H1 (cell line): ENCODE data around the gene RELA. TPM values are rescaled to one million over a fixed set of nuclear protein-coding genes. Genes with fewer than 3 reads are reported as not detected.

Experiments used
- BRCA1 ChIP-seq: IDR thresholded peaks from 2 replicates; pipeline ENCODE4 v1.6.1; 2012; ENCODE audit warnings: low read depth, low read length, improper control_type of control experiment
- CHD1 ChIP-seq: IDR thresholded peaks from 2 replicates; pipeline ENCODE4 v1.6.1; 2012; ENCODE audit warnings: low read depth, low read length, improper control_type of control experiment
- JUND ChIP-seq: IDR thresholded peaks from 2 replicates; pipeline ENCODE4 v1.6.1; 2011; ENCODE audit warnings: mild to moderate bottlenecking, improper control_type of control experiment, low read length
- NRF1 ChIP-seq: IDR thresholded peaks from 2 replicates; pipeline ENCODE4 v1.6.1; 2011; ENCODE audit warnings: mild to moderate bottlenecking, low read depth, low read length, improper control_type of control experiment
- SUZ12 ChIP-seq: fragments of 200-600 bp; sonication (generic); IDR thresholded peaks from 2 replicates; pipeline ENCODE4 v1.6.1; 2012; ENCODE audit warnings: mild to moderate bottlenecking, inconsistent platforms, low read length, moderate library complexity, mixed read lengths
- polyA plus RNA-seq, 7 experiments: library from polyadenylated mRNA; depleted of rRNA in 3 of 7; stranded (reverse) in 5 of 7; unstranded in 2 of 7; fragments of >200 nt in 5 of 7; fragments of 200-250 nt in 2 of 7; gene quantifications; 1 replicate in 5 of 7; 2 replicates in 1 of 7; 4 replicates in 1 of 7; pipeline versions ENCODE4 v1.2.1 to v1.2.3, GENCODE V29; 2011 to 2013; ENCODE audit warnings: missing spikeins in 2 of 7, mixed read lengths in 2 of 7
- total RNA-seq: library from RNA; stranded (reverse); fragmentation: NEBNext Ultra II Directional; extraction: Animal tissue kit (Norgen Biotek cat#: 25700); gene quantifications from 2 replicates; pipeline ENCODE4 v1.2.1, GENCODE V29; 2021
- TF ChIP-seq, protein P1 (sequence below): fragments of 300-600 bp; sonication (generic); IDR thresholded peaks from 2 replicates; pipeline ENCODE4 v1.7.1; 2012; ENCODE audit warnings: low read length, moderate library complexity, mild to moderate bottlenecking, inconsistent platforms; ENCODE audit not compliant: insufficient replicate concordance
- TF ChIP-seq, protein P2 (sequence below), 3 experiments: IDR thresholded peaks; 1 replicate in 2 of 3; 2 replicates in 1 of 3; pipeline versions ENCODE4 v1.5.1 to v1.6.1; 2011; ENCODE audit warnings: low read length in 3 of 3, mild to moderate bottlenecking in 3 of 3, inconsistent platforms in 2 of 3, low read depth in 1 of 3, moderate library complexity in 1 of 3; ENCODE audit not compliant: insufficient read depth in 1 of 3; ENCODE audit errors: control extremely low read depth in 1 of 3

The RELA gene
- total and polyA plus RNA-seq, 2 of the 8 experiments (the other 6 are each of a cell fraction or from before 2014, with no cell fraction given): 21.9 to 27.5 TPM

DNA sequence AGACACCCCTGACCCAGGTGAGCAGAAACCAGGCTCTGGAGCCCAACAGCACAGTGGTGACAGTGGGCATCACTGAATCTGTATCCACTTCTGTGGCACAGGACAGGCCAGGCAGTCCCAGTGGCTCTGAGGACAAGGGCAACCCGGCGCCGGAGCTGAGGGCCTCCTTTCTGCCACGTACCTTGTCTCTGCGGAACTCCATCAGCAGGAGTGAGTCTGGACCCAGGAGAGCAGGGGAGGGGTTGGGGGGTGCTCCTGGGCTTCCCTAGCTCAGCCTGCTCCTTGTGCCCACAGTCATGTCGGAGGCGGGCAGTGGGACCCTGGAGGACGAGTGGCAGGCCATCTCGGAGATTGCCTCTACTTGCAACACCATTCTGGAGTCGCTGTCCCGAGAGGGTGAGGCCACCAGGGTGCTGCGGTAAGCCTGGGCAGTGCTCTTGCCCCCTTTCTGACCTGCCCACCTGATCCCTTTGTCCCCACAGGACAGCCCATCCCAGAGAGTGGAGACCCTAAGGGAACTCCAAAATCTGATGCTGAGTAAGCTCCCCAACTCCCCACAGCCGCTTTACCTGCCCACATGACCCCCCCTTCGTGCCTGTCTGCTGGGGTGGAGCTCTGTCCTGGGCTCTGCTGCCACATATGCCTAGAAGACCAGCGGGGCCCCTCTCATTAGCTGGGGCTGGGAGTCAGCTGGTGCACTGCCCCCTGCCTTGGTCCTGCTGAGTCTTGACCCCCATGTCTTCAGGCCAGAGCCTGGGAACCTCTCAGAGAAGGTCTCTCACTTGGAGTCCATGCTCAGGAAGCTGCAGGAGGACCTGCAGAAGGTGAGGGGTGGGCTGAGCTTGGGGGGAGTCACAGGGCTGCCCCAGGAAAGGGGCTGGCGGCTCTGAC is 12.8 kb downstream of the RELA start (continued):
- TF ChIP-seq, protein P1, sequence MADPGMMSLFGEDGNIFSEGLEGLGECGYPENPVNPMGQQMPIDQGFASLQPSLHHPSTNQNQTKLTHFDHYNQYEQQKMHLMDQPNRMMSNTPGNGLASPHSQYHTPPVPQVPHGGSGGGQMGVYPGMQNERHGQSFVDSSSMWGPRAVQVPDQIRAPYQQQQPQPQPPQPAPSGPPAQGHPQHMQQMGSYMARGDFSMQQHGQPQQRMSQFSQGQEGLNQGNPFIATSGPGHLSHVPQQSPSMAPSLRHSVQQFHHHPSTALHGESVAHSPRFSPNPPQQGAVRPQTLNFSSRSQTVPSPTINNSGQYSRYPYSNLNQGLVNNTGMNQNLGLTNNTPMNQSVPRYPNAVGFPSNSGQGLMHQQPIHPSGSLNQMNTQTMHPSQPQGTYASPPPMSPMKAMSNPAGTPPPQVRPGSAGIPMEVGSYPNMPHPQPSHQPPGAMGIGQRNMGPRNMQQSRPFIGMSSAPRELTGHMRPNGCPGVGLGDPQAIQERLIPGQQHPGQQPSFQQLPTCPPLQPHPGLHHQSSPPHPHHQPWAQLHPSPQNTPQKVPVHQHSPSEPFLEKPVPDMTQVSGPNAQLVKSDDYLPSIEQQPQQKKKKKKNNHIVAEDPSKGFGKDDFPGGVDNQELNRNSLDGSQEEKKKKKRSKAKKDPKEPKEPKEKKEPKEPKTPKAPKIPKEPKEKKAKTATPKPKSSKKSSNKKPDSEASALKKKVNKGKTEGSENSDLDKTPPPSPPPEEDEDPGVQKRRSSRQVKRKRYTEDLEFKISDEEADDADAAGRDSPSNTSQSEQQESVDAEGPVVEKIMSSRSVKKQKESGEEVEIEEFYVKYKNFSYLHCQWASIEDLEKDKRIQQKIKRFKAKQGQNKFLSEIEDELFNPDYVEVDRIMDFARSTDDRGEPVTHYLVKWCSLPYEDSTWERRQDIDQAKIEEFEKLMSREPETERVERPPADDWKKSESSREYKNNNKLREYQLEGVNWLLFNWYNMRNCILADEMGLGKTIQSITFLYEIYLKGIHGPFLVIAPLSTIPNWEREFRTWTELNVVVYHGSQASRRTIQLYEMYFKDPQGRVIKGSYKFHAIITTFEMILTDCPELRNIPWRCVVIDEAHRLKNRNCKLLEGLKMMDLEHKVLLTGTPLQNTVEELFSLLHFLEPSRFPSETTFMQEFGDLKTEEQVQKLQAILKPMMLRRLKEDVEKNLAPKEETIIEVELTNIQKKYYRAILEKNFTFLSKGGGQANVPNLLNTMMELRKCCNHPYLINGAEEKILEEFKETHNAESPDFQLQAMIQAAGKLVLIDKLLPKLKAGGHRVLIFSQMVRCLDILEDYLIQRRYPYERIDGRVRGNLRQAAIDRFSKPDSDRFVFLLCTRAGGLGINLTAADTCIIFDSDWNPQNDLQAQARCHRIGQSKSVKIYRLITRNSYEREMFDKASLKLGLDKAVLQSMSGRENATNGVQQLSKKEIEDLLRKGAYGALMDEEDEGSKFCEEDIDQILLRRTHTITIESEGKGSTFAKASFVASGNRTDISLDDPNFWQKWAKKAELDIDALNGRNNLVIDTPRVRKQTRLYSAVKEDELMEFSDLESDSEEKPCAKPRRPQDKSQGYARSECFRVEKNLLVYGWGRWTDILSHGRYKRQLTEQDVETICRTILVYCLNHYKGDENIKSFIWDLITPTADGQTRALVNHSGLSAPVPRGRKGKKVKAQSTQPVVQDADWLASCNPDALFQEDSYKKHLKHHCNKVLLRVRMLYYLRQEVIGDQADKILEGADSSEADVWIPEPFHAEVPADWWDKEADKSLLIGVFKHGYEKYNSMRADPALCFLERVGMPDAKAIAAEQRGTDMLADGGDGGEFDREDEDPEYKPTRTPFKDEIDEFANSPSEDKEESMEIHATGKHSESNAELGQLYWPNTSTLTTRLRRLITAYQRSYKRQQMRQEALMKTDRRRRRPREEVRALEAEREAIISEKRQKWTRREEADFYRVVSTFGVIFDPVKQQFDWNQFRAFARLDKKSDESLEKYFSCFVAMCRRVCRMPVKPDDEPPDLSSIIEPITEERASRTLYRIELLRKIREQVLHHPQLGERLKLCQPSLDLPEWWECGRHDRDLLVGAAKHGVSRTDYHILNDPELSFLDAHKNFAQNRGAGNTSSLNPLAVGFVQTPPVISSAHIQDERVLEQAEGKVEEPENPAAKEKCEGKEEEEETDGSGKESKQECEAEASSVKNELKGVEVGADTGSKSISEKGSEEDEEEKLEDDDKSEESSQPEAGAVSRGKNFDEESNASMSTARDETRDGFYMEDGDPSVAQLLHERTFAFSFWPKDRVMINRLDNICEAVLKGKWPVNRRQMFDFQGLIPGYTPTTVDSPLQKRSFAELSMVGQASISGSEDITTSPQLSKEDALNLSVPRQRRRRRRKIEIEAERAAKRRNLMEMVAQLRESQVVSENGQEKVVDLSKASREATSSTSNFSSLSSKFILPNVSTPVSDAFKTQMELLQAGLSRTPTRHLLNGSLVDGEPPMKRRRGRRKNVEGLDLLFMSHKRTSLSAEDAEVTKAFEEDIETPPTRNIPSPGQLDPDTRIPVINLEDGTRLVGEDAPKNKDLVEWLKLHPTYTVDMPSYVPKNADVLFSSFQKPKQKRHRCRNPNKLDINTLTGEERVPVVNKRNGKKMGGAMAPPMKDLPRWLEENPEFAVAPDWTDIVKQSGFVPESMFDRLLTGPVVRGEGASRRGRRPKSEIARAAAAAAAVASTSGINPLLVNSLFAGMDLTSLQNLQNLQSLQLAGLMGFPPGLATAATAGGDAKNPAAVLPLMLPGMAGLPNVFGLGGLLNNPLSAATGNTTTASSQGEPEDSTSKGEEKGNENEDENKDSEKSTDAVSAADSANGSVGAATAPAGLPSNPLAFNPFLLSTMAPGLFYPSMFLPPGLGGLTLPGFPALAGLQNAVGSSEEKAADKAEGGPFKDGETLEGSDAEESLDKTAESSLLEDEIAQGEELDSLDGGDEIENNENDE: no peak
- TF ChIP-seq, protein P2, sequence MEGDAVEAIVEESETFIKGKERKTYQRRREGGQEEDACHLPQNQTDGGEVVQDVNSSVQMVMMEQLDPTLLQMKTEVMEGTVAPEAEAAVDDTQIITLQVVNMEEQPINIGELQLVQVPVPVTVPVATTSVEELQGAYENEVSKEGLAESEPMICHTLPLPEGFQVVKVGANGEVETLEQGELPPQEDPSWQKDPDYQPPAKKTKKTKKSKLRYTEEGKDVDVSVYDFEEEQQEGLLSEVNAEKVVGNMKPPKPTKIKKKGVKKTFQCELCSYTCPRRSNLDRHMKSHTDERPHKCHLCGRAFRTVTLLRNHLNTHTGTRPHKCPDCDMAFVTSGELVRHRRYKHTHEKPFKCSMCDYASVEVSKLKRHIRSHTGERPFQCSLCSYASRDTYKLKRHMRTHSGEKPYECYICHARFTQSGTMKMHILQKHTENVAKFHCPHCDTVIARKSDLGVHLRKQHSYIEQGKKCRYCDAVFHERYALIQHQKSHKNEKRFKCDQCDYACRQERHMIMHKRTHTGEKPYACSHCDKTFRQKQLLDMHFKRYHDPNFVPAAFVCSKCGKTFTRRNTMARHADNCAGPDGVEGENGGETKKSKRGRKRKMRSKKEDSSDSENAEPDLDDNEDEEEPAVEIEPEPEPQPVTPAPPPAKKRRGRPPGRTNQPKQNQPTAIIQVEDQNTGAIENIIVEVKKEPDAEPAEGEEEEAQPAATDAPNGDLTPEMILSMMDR (IDR thresholded peaks at IDR 0.05; ENCODE audit: control extremely low read depth in 1 of 3, insufficient read depth in 1 of 3, low read depth in 1 of 3, low read length in 3 of 3): no peak
- no peak for TF ChIP-seq SUZ12
- TF ChIP-seq JUND: no peak
- no peak for TF ChIP-seq BRCA1
- no peak for TF ChIP-seq CHD1
- no peak for TF ChIP-seq NRF1
